HG03095 (cell line): ENCODE measurements around the gene CSGALNACT2.

Experiments used
- ATAC-seq: cut with Tn5 transposase; IDR thresholded peaks from one replicate; pipeline ENCODE4 v1.9.1; 2021; ENCODE audit warnings: moderate library complexity; ENCODE audit not compliant: unreplicated experiment

The CSGALNACT2 gene

DNA sequence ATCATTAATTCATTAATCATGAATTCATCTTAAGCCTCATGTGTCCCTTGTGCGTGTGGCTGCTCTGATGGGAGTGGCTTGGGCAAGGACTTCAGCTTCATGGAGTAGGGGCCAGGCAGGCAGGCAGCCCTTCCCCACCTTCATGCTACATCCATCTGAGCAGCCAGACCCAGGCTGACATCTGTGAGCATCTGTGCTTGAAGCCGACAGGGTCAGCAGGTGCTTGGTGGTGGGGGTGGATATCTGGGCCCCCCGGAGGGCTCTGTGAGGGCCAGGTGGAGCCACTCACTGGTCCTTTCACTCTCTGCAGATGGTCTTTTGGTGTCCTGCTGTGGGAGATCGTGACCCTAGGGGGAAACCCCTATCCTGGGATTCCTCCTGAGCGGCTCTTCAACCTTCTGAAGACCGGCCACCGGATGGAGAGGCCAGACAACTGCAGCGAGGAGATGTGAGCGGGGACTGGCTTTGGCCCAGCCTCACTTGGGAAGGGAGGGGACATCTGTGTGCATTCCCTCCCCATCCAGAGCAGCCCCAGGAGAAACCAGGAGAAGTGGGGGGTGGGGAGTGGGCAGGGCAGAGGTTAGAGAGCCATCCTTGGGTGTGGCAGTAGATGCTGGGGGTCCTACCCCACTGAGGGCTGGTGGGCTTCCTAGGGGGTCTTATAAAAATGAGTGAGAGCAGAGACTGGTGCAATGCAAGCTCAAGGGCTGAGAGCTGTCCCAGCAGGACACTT is 14.7 kb upstream of the CSGALNACT2 start:
- ATAC-seq: no peak

DNA sequence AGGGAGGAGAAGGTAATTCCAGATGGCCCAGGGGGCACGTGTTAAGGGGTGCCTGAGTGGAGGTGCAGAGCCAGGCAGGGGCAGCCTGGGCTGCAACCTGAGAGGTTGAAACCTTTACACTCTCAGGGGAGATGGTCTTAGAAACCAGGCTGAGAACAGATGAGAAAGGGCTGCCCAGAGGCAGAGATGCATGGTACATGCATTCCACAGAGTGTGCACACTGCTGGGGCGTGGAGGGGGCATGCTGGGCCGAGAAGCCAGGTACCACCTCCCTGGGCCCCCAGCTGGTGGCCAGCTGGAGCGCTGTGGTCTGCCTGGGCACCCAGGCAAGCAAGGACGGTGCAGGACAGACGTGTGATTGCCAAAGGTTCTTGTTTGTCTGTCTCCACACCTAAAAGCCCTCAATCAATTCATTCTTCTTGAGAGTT is 14.1 kb upstream of the CSGALNACT2 start:
- no peak for ATAC-seq

DNA sequence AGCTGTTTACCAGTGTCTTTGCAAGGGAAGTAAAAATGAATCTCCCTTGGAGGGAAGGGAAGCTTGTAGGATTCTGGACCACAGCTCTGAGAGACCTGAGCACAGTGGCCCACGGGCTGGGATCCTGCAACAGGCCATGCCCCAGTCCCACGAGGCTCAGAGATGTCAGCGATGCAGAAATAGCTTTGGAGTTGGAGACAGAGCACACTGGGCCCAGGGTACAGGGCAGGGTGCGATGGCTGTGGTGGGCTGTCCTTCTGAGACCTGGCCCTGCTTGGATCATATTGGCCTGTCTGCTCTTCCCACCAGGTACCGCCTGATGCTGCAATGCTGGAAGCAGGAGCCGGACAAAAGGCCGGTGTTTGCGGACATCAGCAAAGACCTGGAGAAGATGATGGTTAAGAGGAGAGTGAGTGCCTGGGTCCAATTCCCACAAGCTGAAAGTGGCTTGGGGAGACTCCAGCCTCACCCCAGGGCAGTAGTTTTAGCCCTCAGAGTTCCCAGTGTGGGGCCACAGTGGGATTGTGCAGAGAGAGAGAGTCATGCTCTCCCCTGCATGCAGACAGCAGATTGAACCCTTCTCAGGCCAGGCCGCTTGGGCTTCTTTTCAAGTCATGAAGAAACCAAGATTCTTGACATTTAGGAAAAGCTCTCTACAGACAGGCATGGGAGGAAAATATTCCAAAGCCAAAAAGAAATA is 13.5 kb upstream of the CSGALNACT2 start:
- no peak for ATAC-seq

DNA sequence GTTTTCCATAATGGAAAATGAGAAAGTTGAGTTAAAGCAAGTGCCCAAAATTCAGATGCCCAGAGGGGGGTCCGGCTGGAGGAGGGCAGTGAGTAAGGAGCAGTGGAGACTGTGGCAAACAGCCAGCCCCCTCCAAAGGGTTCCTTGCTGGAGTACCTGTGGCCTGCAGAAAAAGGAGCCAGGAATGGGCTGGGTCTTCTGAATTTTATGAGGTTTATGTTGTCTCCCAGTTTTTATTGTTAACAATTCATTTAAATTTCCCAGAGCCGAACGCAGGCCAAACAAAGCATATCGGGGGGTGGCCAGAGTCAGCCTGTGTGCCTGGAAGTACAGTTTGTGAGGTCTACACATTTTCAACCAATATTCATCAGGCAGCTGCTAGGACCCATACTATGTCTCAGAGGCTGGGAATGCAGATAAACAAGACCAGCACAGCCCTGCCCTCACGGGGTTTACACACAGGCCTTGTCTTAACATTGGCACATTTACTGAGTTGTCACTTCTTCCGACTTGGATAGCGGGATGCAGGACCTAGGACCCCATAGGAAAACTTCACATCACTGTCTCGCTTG is 12.9 kb upstream of the CSGALNACT2 start:
- no peak for ATAC-seq

DNA sequence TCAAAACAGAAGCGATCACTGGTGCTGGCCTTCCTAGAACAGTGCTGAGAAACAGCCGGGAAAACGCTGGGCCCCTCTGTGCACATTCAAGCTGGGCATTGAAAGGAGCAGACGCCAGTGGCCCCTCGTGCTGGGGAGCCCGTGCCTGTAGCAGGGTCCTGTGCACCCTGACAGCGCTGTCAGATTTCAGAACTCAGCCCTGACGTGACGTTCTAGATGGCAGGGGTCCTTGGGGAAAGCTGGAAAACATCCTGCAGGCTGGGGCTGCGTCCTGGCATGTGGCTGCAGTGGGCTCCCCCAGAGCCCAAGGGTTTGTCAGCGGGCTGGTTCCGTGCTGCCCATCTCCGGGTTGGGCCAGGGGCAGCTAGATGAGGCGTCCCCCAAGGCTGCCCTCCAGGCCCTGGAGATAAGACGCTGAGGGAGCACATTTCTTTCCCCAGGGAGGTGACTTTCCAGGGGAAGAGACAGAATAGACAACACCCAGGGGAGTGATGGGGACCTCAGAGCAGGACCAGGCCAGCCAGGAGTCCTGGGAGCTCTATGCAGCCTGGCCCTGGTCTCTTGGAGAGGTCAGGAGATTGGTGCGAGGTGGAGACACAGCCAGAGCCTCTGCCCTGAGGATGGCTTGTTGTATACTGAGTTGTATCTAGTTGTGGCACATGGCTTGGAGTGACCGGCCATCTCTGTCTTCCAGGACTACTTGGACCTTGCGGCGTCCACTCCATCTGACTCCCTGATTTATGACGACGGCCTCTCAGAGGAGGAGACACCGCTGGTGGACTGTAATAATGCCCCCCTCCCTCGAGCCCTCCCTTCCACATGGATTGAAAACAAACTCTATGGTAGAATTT is 12.1 kb upstream of the CSGALNACT2 start:
- no peak for ATAC-seq

DNA sequence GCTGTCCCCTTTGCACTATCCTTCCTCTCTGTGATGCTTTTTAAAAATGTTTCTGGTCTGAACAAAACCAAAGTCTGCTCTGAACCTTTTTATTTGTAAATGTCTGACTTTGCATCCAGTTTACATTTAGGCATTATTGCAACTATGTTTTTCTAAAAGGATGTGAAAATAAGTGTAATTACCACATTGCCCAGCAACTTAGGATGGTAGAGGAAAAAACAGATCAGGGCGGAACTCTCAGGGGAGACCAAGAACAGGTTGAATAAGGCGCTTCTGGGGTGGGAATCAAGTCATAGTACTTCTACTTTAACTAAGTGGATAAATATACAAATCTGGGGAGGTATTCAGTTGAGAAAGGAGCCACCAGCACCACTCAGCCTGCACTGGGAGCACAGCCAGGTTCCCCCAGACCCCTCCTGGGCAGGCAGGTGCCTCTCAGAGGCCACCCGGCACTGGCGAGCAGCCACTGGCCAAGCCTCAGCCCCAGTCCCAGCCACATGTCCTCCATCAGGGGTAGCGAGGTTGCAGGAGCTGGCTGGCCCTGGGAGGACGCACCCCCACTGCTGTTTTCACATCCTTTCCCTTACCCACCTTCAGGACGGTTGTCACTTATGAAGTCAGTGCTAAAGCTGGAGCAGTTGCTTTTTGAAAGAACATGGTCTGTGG is 11.4 kb upstream of the CSGALNACT2 start:
- peak; percentile 39 for ATAC-seq

DNA sequence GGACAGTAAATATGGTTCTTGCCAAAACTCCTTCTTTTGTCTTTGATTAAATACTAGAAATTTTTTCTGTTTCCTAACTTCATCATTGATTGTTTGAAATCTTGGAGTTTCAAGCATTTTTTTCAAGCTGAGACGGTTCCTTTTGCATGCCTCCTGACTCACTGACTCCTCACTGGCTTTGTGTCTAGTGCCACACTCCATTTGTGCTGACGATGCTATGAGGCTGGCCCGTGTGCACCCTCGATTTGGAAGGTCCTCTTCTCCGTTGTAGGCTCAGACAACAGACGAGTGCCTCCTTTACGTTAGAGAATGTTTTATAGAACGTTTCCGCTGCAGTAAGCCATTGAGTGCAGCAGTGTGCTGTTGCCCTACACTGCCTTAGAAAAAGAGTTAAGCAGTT is 10.8 kb upstream of the CSGALNACT2 start:
- ATAC-seq: no peak

DNA sequence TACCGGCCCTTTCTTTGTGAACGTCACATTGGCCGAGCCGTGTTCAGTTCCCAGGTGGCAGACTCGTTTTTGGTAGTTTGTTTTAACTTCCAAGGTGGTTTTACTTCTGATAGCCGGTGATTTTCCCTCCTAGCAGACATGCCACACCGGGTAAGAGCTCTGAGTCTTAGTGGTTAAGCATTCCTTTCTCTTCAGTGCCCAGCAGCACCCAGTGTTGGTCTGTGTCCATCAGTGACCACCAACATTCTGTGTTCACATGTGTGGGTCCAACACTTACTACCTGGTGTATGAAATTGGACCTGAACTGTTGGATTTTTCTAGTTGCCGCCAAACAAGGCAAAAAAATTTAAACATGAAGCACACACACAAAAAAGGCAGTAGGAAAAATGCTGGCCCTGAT is 9.9 kb upstream of the CSGALNACT2 start:
- no peak for ATAC-seq

DNA sequence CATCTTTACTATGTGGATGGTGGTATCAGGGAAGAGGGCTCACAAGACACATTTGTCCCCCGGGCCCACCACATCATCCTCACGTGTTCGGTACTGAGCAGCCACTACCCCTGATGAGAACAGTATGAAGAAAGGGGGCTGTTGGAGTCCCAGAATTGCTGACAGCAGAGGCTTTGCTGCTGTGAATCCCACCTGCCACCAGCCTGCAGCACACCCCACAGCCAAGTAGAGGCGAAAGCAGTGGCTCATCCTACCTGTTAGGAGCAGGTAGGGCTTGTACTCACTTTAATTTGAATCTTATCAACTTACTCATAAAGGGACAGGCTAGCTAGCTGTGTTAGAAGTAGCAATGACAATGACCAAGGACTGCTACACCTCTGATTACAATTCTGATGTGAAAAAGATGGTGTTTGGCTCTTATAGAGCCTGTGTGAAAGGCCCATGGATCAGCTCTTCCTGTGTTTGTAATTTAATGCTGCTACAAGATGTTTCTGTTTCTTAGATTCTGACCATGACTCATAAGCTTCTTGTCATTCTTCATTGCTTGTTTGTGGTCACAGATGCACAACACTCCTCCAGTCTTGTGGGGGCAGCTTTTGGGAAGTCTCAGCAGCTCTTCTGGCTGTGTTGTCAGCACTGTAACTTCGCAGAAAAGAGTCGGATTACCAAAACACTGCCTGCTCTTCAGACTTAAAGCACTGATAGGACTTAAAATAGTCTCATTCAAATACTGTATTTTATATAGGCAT is 9.1 kb upstream of the CSGALNACT2 start:
- peak; percentile 68 for ATAC-seq

DNA sequence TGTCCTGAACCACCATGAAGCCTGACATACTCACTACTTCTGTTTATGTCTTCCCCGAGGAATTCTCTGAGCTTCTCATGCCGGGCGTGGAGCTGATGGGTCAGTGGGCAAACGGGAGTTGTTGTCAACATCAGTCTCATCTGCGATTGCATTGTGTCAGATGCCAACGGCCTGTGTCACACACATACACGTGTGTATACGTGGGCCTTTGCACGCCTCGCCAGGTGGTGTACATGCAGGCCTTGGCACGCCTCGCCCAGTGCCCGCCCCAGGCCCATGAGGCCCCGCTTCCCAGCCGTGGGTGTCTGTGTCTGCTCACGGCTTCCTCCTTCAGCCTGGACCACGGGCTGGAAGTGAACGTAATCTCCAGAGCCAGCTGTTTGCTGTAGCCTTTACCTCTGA is 7.5 kb upstream of the CSGALNACT2 start:
- no peak for ATAC-seq

DNA sequence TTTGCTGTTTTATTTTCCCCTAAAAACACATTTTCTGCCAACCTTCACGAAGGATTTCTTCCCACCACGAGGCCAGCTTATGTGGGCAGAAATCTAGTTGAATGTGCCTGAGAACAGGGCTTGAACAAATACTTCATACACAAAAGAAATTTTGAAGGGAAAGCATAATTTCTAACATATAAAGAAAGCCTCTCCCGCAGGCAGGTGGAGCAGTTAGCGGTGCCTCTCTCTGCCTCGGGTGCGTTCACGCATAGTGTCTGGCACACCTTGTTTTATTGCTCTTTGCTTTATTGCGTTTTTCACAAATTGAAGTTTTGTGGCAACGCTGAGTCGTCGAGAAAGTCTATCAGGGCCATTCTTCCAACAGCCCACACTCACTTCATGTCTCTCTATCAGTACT is 7.0 kb upstream of the CSGALNACT2 start:
- ATAC-seq: no peak

DNA sequence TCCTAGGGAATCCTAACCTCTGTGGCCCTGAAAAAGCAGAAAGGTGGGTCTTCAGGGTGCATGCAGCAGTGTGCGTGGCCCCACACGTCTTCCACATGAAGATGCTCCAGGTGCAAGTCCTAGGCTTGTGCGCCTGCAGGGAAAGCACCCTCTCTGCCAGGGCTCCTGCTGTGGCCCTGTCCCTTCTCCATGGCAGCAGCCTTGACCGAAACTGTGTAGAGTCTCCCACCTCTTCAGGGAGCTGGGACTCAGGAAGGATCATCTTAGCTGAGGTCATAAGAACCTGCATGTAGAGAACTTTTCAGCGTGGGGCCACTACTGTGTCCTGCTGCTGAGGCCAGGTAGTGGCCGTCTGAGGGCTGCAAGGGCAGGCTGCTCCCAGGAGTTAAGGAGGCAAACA is 6.3 kb upstream of the CSGALNACT2 start:
- no peak for ATAC-seq

DNA sequence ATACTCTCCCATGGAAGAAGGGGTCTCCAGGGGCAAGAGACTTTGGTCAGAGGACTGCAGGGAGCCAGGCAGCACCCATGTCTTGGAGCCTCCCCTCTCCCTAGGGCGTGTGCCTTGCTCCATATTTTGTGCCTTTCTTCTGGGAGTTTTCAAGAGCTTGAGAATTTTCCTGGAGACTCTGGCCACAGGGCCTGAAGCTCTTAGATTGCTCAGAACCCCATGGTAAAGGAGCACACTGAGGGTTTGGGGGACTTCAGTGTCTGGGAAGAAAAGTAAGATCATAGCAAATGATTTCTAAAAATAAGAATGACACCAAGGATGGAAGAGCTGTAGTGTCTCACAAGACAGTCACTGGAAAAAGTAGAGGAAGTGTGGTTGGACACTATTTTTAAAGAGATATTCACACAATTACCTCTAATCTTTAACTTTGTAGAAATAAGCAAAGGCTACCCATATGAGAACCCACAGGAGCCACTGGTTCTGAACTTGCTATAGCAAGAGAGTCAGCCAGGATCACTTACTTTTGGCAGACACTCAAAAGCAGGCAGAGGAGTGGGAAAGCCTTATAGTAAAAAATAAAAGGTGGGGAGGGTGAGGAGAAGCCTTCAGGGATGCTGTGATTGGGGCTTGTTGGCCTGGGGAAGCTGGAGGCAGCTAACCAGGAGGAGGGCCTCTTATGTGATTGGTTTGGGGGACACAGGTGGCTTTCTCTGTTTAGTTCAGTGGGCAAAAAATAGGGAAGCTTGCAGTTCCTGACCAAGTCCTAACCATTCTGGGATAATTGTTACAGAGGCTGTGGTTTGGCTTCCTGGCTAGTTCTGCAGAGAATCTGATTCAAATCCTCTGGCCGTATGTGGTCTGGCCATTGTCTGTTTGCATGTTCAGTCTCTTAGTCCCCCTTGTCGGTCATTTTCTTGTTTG is 5.1 kb upstream of the CSGALNACT2 start:
- ATAC-seq: no peak

DNA sequence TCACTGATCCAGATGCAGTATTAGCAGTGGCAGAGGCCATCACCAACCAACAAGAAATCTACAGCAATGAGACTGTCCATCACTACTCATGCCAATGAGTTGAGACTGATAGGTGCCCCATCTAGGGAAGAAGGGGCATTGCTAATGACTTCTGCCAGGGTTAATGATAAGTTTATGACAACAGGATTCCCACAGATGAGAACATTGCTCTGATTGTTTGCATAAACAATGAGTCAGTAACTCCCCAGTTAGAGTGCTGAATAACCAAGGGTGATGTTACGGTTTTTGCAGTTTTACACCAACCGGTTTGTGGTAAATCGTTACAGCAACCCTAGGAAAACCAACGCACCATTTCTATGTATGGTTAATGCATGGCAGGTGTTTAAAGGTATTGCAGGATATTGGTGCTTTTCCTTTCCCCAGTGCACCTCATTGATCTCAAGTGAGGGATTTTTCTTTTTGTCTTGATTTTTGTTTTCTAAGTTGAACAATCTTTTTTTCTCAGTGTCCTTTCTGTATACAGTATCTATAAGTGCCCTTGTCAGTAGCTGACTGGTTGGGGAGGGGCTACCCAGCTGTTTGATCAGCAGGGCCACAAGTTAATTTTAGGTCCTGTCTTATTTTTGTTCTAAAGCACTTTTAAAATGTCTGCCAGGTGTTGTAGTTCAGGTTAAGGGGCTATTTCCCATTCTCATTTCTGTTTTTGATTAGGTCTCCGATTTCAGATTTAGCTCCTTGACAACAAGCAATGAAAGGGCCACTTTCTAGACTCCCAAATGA is 3.9 kb upstream of the CSGALNACT2 start:
- ATAC-seq: no peak

DNA sequence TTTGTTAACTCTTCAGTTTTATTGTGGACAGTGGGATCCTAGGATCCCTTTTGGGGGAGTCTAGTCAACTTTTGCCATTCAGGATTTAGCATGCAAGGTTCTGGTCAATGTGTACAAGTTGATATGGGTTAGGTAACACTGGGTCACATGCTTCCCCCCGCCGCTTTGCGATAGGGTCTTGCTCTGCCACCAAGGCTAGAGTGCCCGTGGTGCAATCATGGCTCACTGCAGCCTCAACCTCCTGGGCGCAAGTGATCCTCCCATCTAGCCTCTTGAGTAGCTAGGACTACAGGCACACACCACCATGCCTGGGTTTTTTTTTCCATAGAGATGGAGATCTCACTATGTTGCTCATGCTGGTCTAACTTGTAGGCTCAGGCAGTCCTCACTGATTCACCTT is 3.2 kb upstream of the CSGALNACT2 start:
- no peak for ATAC-seq

DNA sequence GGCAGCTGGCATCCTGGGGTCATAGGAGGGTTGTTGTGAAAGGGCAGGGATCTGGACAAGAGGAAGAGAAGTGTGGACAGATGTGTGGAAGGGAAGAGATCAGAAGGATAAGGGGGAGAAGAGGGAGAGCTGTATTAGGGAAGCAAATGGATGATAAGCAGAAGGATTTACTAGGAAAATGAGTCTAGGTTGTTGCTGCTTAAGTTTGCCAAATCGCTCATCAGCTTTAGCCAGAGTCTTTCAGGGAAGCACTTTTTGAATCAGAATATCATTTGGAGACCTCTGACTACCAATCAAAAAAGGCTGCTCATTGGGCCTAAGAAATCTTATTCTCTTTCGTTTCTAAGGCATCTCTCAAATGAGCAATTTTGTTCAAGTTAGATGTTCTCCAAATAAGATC is 2.6 kb upstream of the CSGALNACT2 start:
- ATAC-seq: no peak

DNA sequence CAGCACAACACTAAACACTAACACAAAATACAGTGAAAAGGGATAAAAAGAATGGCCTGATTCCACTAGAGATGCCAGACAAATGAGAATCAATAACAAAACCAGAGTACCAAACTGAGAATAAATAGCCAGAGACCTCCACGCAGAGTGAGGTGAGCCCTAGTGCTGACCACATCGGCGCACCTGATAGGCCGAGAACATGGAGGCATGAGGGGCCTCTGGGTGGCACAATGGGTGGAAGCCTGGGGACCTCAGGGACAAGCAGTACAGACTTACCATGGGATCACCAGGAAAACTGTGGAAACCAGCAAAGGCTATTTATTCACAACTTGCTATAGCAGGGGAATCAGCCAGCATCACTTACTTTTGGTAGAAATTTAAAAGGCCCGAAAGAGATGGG is 1.8 kb upstream of the CSGALNACT2 start:
- ATAC-seq: no peak

DNA sequence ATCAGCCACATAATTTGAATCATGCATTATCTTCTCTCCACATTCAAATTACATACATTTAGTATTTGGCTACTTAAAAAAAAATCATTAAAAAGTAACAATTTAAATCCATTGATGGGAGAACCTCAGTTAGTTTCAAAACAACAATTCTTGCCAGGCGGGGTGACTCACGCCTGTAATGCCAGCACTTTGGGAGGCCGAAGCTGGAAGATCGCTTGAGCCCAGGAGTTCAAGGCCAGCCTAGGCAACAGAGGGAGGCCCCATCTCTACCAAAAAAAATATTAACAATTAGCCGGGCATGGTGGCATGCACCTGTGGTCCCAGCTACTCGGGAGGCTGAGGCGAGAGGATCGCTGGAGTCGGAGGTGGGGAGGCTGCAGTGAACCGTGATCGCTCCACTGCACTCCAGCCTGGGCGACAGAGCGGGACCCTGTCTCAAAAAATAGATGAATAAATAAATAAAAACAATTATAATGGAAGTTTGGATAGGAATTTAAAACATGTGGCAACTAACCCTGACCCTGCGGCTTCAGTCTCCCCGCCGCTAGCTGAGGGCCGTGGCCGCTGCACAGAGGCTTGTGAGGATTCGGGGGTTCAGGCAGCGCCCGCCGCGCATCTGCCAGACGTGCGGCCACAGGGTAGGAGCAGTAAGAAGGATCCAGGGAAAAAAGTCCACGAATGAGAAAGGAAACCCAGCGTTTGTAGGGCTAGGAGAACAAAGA is 1.1 kb upstream of the CSGALNACT2 start:
- no peak for ATAC-seq
